Adrenal gland (tissue), 5 donors: ENCODE measurements around the gene ST7.

Experiments
- CTCF ChIP-seq, 6 experiments: fragments of 450-650 bp in 4 of 6; fragments of 200-600 bp in 2 of 6; sonication (generic) in 1 of 6; IDR thresholded peaks; 1 replicate in 5 of 6; 2 replicates in 1 of 6; pipeline versions ENCODE4 v1.5.1 to v1.8.0; 2016 to 2021; ENCODE audit warnings: antibody characterized with exemption in 6 of 6, mild to moderate bottlenecking in 2 of 6, moderate library complexity in 1 of 6
- POLR2A ChIP-seq, 2 donors: fragments of 450-650 bp; IDR thresholded peaks; one replicate each; pipeline ENCODE4 v1.6.1; 2017; ENCODE audit warnings: antibody characterized with exemption in 2 of 2, mild to moderate bottlenecking in 2 of 2, moderate library complexity in 1 of 2
- donor health status: DM: no; HTN: no; CAD: no.

GRCh38 chr7:117113871-117114270 is 160.6 kb downstream of the ST7 start:
- TF ChIP-seq CTCF (IDR thresholded peaks at IDR 0.05), result no peak
- no peak for TF ChIP-seq POLR2A (IDR thresholded peaks at IDR 0.05)
